ENCODE data around the gene EIF2AK3.

GRCh38 chr2:88624477-88624876 is 2.8 kb downstream of the EIF2AK3 start:
- TF ChIP-seq CTCF (IDR thresholded peaks at IDR 0.05) (no peak), ZFX (IDR thresholded peaks at IDR 0.05; ENCODE audit: borderline replicate concordance) (no peak)
